ENCODE results near the gene KCTD17. TPM values are rescaled to one million over a fixed set of nuclear protein-coding genes. Genes with fewer than 3 reads are reported as not detected.

Gene KCTD17
- 10.0 TPM for total RNA-seq

DNA sequence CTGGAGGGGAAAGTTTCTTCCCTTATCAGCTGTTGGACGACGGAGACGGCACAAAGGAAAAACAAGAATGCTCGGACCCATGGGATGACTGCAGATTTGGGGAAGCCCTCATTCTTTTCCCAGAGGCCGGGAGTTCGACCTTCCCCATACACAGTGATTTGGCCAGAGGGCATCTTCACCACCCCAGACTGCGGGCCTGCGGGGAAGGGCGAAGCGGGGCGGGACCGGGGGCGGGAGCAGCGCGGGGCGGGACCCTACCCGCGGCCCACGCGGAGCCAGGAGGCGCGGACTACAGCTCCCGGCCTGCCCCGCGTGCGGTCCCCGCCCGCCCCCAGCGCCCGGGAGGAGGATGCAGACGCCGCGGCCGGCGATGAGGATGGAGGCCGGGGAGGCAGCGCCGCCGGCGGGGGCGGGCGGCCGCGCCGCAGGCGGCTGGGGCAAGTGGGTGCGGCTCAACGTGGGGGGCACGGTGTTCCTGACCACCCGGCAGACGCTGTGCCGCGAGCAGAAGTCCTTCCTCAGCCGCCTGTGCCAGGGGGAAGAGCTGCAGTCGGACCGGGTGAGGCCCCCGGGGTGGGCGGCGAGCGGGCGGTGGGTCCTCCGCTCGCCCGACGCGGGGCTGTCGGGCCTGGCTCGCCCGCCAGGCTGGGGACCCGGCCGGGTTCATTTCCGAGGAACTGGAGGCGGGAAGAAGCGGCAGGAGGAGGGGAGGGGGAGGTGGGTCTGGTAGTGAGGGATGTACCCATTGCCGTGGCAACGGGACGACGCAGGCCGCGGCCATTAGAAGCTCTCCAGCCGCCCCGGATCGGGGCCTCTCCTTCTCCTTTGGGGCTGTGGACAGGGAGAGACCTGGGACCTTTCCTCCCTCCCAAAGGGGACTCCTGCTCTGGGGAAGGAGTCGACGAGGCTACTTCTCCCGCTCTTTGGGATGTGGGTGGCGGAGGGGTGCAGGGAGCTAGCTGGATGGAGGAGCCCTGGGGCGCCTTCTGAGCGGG is at the start of gene KCTD17:
Gene KCTD17 (plus strand): TSS at position 352 of the 995 bp plus-strand sequence. CDS start 19 bp downstream, at position 371.
- H3K9me3 ChIP-seq (ENCODE audit: low read depth, low read length): no peaks in the 10 kb centered on the region
- H3K27me3 ChIP-seq (ENCODE audit: insufficient read depth, low read length): no peaks in the 10 kb centered on the region
- H3K4me1 ChIP-seq (ENCODE audit: insufficient read depth, low read length): peaks cover 26% of the 10 kb centered on the region
- H3K4me3 ChIP-seq (ENCODE audit: low read length): peak within 1 kb of the TSS; percentile 52

DNA sequence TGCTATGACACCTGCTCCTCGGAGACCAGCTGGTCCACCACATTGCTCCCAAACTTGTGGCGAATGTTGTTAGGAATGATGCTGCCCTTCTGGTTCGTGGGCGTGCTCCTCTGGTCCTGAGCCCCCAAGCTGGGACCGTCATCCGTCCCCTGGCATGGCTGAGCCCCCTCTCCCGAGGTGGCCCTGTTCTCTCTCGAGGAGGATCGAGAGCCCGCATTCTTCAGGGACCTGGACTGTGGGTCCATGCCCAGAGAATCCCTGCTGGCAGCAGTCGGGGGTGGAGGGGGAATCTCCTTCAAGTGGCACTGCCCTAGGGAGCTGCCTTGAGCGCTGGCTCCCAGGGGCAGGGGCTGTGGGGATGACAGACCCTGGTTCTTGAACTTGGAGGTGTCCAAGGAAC is 49.7 kb upstream of the KCTD17 start:
- Histone ChIP-seq H3K27me3 (ENCODE audit: insufficient read depth, low read length) (no peaks in the 10 kb centered on the region), H3K9me3 (ENCODE audit: low read depth, low read length) (no peaks in the 10 kb centered on the region), H3K4me3 (ENCODE audit: low read length) (no peak overlapping the region), H3K4me1 (ENCODE audit: insufficient read depth, low read length) (no peaks in the 10 kb centered on the region)

GRCh38 chr22:37002633-37003032 is 48.9 kb upstream of the KCTD17 start:
- Histone ChIP-seq H3K4me3 (ENCODE audit: low read length) (no peak overlapping the region), H3K9me3 (ENCODE audit: low read depth, low read length) (no peaks in the 10 kb centered on the region), H3K27me3 (ENCODE audit: insufficient read depth, low read length) (no peaks in the 10 kb centered on the region), H3K4me1 (ENCODE audit: insufficient read depth, low read length) (no peaks in the 10 kb centered on the region)

GRCh38 chr22:37007651-37008050 is 43.9 kb upstream of the KCTD17 start:
- no peak overlapping the region for H3K4me3 ChIP-seq (ENCODE audit: low read length)
- no peaks in the 10 kb centered on the region for H3K4me1 ChIP-seq (ENCODE audit: insufficient read depth, low read length)
- H3K27me3 ChIP-seq (ENCODE audit: insufficient read depth, low read length): no peaks in the 10 kb centered on the region
- no peaks in the 10 kb centered on the region for H3K9me3 ChIP-seq (ENCODE audit: low read depth, low read length)

DNA sequence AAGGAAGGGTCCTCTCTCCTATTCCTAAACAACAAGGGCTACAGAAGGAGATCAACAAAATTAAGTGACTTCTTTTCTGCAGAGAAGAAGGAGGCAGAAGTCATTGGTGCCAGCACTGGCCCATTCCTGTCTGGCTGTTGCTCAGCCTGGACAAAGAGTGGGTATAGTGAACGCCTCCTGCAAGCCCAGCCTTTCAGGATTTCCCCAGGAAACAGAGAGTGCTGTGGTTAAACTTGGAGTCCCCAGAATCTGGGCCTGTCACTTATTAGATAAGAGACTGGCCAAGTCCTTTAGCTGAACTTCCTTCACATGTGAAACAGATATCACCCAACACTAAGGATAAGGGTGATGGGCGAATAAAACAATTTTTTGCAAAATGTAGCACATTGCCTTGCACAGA is 43.2 kb upstream of the KCTD17 start:
- no peaks in the 10 kb centered on the region for H3K9me3 ChIP-seq (ENCODE audit: low read depth, low read length)
- no peak overlapping the region for H3K4me3 ChIP-seq (ENCODE audit: low read length)
- no peaks in the 10 kb centered on the region for H3K27me3 ChIP-seq (ENCODE audit: insufficient read depth, low read length)
- no peaks in the 10 kb centered on the region for H3K4me1 ChIP-seq (ENCODE audit: insufficient read depth, low read length)

- Histone ChIP-seq H3K9me3 (ENCODE audit: low read depth, low read length) (no peaks in the 10 kb centered on the region), H3K4me3 (ENCODE audit: low read length) (no peak overlapping the region), H3K27me3 (ENCODE audit: insufficient read depth, low read length) (no peaks in the 10 kb centered on the region), H3K4me1 (ENCODE audit: insufficient read depth, low read length) (no peaks in the 10 kb centered on the region)
Measured at GRCh38 chr22:37009490-37009889, 42.1 kb upstream of the KCTD17 start.

DNA sequence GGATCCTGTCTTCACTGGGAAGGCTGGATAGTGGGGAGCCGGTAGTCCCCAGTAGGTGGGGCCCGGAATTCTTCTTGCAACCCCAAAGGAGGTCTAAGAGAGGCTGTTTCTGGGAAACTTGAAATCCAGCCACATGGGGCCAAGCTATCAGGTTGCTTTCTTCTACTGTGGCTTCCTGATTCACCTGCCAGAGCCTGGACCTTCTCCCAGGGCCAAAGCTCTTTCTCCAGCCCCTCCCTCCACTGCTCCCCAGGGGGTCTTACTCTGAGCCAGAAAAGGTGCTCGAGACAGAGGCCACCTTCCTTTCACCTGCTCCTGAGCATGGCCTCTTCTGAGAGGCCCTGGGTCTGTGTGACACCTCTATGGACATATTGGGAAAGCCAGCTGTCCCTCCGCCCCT is 41.4 kb upstream of the KCTD17 start:
- Histone ChIP-seq H3K4me1 (ENCODE audit: insufficient read depth, low read length) (no peaks in the 10 kb centered on the region), H3K9me3 (ENCODE audit: low read depth, low read length) (no peaks in the 10 kb centered on the region), H3K4me3 (ENCODE audit: low read length) (no peak overlapping the region), H3K27me3 (ENCODE audit: insufficient read depth, low read length) (no peaks in the 10 kb centered on the region)

- Histone ChIP-seq H3K27me3 (ENCODE audit: insufficient read depth, low read length) (no peaks in the 10 kb centered on the region), H3K9me3 (ENCODE audit: low read depth, low read length) (no peaks in the 10 kb centered on the region)
Measured at GRCh38 chr22:37010976-37011375, 40.6 kb upstream of the KCTD17 start.

GRCh38 chr22:37011472-37011871 is 40.1 kb upstream of the KCTD17 start:
- Histone ChIP-seq H3K4me3 (ENCODE audit: low read length) (no peak overlapping the region), H3K27me3 (ENCODE audit: insufficient read depth, low read length) (no peaks in the 10 kb centered on the region), H3K4me1 (ENCODE audit: insufficient read depth, low read length) (no peaks in the 10 kb centered on the region), H3K9me3 (ENCODE audit: low read depth, low read length) (no peaks in the 10 kb centered on the region)

More at GRCh38 chr22:37010976-37011375, 40.6 kb upstream of the KCTD17 start:
- no peaks in the 10 kb centered on the region for H3K4me1 ChIP-seq (ENCODE audit: insufficient read depth, low read length)
- no peak overlapping the region for H3K4me3 ChIP-seq (ENCODE audit: low read length)

DNA sequence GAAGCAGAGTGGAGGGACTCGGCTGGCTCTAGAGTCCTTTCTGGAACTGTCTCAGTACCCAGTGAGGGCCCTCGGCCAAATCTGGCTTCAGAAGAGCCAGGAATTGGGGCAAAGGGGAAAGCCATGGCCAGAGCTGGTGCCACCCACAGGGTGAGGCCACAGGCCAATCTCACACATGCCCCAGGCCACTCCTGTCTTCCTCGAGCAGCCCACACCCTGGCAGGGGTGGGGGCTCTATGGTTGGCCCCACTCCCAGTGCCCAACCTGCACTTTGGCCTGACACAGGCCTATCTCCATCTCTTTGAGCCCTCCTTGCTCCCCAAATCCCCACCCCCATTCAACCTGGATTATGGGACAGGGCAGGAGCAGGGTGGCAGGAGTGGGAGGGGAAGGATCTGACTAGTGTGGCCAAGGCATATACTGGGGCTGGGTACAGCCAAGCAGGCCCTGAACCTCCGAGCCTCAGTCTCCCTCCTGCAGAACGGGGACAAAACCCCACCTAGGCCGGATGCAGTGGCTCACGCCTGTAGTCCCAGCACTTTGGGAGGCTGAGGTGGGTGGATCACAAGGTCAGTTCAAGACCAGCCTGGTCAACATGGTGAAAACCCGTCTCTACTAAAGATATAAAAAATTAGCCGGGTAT is 39.2 kb upstream of the KCTD17 start:
- no peak overlapping the region for H3K4me3 ChIP-seq (ENCODE audit: low read length)
- H3K4me1 ChIP-seq (ENCODE audit: insufficient read depth, low read length): no peaks in the 10 kb centered on the region
- H3K27me3 ChIP-seq (ENCODE audit: insufficient read depth, low read length): no peaks in the 10 kb centered on the region
- H3K9me3 ChIP-seq (ENCODE audit: low read depth, low read length): no peaks in the 10 kb centered on the region

GRCh38 chr22:37012956-37013355 is 38.6 kb upstream of the KCTD17 start:
- no peak overlapping the region for H3K4me3 ChIP-seq (ENCODE audit: low read length)
- no peaks in the 10 kb centered on the region for H3K4me1 ChIP-seq (ENCODE audit: insufficient read depth, low read length)
- H3K9me3 ChIP-seq (ENCODE audit: low read depth, low read length): no peaks in the 10 kb centered on the region
- no peaks in the 10 kb centered on the region for H3K27me3 ChIP-seq (ENCODE audit: insufficient read depth, low read length)

GRCh38 chr22:37014415-37014806 is 37.1 kb upstream of the KCTD17 start:
- H3K4me1 ChIP-seq (ENCODE audit: insufficient read depth, low read length): peaks cover 12% of the 10 kb centered on the region
- no peak overlapping the region for H3K4me3 ChIP-seq (ENCODE audit: low read length)
- H3K9me3 ChIP-seq (ENCODE audit: low read depth, low read length): no peaks in the 10 kb centered on the region
- H3K27me3 ChIP-seq (ENCODE audit: insufficient read depth, low read length): no peaks in the 10 kb centered on the region

DNA sequence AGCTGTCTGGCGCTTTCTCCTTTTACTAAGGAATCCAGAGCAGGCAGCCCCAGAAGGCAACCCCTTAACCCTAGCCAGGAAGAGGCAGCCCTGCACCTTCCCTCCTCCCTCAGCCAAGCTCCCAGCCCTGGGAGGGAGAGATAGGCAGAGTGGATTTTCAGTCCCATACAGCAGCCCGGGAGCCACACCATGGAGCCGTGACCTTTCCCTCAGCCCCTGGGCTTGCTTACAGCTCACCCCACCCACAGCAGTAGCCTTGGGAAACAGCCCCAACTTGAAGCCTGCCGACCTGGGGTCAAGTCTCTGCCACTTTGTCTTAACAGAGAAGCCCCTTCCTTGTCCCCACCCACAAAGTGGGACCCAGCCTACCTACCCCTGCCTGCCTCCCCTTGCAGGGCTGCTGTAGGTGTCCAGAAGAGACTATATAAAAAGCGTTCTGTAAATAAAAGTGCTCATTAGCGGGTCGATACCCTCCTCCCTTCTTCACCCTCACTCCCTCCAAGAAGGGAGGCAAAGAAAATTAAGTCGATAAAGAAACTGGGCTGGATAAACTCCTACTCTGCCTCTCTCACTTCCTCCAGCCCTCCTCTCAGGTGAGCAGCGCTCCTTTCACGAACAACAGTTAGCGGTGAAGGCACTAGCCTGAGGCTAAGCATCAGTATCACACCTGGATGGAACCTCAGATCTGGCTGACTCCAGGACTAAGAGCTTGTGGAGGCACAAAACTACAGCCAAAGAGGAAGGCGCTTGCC is 36.5 kb upstream of the KCTD17 start:
- no peaks in the 10 kb centered on the region for H3K9me3 ChIP-seq (ENCODE audit: low read depth, low read length)
- peaks cover 13% of the 10 kb centered on the region for H3K4me1 ChIP-seq (ENCODE audit: insufficient read depth, low read length)
- H3K27me3 ChIP-seq (ENCODE audit: insufficient read depth, low read length): no peaks in the 10 kb centered on the region
- H3K4me3 ChIP-seq (ENCODE audit: low read length): no peak overlapping the region

GRCh38 chr22:37015587-37015878 is 36.0 kb upstream of the KCTD17 start:
- H3K4me3 ChIP-seq (ENCODE audit: low read length): no peak overlapping the region
- no peaks in the 10 kb centered on the region for H3K9me3 ChIP-seq (ENCODE audit: low read depth, low read length)
- H3K27me3 ChIP-seq (ENCODE audit: insufficient read depth, low read length): no peaks in the 10 kb centered on the region
- H3K4me1 ChIP-seq (ENCODE audit: insufficient read depth, low read length): peaks cover 18% of the 10 kb centered on the region
